Activated CD4-positive, alpha-beta T cell treated with anti-CD3 and anti-CD28 coated beads for 1 hour (primary cell): ENCODE measurements around the gene STIM1.
"Not testable (repeated sequence)": the region's sequence is repeated elsewhere in the genome, so short reads cannot be mapped to it uniquely, and the experiment has no call there.

Experiments used
- DNase-seq: peaks from one replicate; pipeline ENCODE4 v3.0.0-alpha.2; 2020

STIM1 gene

DNA sequence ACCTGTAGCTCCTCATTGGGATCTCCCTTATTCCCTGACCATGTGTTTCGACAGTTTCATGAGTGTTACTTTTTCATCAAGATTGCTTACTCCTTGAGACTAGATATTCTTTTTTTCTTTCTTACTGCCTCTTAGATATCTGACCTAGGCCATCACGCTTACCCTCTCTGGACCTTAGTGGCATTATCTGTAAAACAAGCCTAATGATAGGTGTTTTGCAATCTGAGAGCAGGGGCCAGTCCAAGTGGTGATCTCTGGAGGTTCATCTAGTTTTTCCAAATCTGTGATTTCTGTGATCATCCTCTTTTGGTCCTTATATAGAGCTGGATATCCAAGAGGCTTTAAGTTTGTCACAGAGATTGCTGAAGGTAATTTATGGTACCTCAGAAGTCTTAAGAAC, 34.5 kb downstream of the STIM1 start:
- no peak for DNase-seq

DNA sequence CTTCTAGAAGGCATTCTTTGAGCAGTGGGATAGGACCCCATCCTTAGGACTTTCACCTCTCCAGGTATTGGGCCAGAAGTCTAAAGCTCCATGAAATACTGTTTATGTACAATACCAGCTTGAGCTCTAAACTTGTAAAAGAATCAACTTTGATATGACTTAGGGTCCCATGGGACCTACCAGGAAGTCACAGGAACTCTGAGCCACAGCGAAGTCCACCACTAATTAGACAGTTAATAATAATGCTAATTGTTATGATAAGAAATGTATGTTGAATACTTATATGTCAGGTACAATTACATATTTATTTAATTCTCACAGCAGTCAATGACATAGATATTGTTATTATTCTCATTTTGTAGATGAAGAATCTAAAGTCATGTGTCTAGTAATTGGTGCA, 35.3 kb downstream of the STIM1 start:
- no peak for DNase-seq

DNA sequence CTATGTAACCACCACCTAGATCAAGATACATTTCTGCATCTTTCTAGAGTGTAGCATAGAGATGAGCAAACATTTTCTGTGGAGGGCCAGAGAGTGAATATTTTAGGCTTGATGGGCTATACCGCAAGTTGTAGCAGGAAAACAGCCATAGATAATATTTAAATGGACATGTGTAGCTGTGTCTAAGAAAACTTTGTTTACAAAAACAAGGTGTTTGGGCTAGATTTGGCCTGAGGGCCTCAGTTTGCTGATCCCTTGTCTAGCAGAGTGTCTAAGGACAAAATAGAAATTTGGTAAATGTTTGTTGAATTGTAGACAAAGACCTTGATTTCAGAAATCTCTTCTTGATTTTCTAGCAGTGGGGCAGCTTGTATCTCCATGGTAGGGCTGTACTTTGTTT, 36.3 kb downstream of the STIM1 start:
- DNase-seq: no peak

DNA sequence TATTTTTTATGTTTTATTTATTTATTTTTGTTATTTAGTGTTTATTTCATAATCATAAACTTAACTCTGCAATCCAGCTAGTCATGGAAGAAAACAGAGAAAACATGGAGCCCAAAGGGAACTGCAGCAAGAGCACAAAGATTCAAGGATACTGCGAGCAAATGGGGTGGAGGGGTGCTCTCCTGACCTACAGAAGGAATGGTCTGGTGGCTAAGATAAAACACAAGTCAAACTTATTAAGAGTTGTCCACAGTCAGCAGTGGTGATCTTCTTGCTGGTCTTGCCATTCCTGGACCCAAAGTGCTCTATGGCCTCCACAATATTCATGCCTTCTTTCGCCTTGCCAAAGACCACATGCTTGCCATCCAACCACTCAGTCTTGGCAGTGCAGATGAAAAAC, 36.7 kb downstream of the STIM1 start:
- no peak for DNase-seq

DNA sequence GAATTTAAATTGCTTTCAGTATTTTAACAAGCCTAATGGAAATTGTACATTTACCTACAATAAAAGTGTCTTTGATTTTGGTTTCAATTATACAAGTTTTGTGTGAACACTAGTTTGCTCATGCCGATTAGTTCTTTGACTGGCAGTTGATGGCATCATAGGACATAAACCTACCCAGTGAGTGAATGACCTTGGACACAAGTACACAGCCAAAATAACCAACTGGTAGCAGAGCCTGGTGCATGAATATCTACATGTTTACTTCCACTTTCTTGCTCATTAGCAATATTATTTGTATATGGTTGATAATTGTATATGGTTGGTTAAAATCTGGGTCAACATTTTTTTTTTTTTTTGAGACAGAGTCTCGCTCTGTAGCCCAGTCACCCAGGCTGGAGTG, 37.8 kb downstream of the STIM1 start:
- no peak for DNase-seq

DNA sequence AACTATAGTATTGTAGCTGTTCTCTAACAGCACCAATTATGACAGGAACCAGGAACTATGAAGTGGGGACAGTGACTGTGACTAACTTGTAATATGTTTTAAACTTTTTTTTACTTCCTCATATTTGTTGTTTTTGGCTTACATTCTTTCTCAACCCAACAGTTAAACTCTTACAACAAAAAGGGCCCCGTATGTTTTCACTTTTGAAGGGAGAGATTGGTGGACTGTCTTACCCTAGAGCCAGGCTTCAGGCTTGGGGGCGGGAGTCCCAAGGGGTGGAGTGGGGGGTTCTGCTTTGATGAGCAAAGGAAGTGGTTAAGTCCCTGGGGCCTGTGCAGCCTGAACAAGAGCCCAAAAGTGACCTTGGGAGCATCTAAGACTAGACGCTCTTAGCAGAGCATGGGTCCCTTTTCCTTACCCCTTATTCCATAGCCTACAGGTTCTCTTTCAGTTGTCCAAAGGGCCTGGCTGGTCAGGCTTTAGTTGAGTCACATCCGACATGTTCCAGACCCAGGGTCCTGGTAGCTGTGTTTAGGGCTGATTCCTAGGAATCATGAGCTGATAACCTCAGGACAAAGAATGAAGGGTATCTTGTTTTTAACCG, 38.8 kb downstream of the STIM1 start:
- no peak for DNase-seq

DNA sequence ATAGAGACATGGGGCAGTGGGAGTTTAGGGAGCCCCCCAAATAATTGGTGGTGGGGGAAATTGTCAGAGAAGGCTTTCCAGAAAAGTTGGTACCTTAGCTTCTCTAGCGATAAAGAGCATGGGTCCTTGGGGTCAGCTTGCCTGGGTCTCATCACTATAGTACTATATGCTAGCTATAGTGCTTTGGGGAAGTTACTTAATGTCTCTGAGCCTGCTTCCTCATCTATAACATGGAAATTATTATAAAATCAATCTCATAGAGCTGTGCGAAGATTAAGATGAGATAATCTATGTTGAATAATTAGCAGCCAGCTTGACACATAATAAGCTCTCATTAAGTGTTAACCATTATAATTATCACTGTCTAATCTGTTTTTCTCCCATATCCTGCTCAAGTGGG, 41.2 kb downstream of the STIM1 start:
- no peak for DNase-seq

DNA sequence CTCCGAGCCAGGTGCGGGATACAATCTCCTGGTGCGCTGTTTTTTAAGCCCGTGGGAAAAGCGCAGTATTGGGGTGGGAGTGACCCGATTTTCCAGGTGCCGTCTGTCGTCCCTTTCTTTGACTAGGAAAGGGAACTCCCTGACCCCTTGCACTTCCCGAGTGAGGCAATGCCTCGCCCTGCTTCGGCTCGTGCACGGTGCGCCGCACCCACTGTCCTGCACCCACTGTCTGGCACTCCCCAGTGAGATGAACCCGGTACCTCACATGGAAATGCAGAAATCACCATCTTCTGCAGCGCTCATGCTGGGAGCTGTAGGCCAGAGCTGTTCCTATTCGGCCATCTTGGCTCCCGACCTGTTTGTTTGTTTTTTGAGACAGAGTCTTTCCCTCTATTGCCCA, 44.8 kb downstream of the STIM1 start:
- not testable (repeated sequence) for DNase-seq

DNA sequence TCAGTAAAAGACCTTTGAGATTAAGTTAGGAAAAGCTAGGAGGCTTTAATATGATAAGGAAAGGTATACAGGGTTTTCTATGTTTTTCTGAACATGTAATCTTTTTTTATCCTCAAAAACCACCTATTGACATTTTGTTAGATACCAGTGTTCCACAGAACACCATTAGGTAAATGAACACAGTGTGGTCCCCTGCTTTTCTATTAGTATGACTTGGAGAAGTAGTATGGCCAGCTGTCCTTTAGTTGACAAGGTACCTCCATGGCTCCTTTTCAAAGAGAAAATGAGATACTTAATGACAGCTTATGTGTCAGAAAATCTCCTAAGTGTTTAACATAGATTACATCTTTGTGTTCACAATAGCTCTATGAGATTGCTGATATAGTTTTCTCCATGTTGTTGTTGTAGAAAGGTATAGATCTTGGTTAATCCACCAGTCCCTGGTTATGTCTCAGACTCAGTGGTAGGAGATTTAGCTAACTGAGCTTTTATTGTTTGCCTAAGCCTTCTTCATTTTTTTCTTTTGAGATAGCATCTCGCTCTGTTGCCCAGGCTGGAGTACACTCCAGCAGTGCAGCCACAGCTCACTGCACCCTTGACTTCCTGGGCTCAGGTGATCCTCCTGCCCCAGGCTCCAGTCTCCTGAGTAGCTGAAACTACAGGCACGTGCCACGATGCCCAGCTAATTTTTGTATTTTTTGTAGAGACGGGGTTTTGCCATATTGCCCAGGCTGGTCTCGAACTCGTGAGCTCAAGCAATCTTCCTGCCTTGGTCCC, 46.0 kb downstream of the STIM1 start:
- no peak for DNase-seq

DNA sequence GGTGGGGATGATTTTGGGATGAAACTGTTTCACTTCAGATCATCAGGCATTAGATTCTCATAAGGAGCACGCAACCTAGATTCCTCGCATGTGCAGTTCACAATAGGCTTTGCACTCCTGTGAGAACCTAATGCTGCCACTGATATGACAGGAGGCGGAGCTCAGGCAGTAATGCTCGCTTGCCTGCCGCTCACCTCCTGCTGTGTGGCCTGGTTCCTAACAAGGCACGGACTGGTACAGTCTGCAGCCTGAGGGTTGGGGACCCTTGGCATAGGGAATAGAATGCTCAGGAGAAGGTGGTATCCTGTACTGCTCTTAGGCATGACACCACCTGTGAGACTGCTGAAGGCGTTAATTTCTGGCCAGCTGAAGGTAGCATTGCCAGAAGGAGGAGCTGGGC, 47.0 kb downstream of the STIM1 start:
- DNase-seq: no peak

DNA sequence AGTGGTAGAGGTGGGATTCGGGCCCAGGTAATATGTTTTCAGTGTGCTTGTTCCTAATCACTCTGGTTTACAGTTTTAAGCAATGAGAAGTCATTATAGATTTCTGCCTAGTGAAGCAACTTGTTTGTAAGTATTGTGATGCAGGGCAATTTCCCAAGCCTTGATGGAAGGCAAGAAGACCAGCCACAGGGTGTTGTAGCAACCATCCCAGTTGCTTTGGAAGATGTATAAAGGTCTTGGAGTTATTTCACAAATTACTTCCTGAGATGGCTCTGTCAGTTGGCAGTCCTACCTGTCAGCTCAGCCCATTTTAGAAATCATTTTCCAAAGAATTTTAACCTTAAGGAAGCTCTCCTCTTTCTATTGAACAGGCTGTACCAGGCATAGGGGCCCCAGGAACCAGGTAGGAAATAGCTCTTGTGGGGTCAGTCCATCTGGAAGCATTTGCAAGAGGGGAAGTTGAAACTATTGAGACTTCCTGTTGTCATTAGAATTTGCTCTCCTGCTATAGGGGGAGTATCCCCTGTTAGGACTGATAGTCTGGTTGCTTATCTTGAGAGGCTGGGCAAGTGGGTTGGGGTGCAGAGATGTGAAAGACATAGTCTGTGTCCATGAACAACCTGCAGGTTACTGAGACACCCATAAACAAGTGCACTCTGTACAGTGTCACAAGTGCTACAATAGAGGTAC, 47.9 kb downstream of the STIM1 start:
- DNase-seq: no peak

DNA sequence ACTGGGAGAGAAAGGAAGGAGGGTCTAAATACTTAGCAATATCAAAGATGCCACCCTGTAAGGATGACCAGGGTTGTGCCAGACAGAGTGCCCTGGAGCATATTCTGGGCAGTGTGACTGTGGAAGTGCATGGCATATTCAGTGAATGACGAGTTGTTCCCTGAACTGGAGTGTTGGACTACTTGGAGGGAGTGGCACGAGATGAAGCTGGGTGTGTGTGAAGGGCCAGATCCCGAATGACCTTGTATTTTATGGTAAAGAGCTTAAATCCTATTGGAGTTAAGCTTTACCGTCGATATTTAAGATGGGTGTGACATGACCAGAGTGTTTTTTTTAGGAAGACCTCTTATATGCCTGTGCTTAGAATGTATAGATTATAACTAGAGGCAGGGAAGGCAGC, 48.8 kb downstream of the STIM1 start:
- DNase-seq: no peak

DNA sequence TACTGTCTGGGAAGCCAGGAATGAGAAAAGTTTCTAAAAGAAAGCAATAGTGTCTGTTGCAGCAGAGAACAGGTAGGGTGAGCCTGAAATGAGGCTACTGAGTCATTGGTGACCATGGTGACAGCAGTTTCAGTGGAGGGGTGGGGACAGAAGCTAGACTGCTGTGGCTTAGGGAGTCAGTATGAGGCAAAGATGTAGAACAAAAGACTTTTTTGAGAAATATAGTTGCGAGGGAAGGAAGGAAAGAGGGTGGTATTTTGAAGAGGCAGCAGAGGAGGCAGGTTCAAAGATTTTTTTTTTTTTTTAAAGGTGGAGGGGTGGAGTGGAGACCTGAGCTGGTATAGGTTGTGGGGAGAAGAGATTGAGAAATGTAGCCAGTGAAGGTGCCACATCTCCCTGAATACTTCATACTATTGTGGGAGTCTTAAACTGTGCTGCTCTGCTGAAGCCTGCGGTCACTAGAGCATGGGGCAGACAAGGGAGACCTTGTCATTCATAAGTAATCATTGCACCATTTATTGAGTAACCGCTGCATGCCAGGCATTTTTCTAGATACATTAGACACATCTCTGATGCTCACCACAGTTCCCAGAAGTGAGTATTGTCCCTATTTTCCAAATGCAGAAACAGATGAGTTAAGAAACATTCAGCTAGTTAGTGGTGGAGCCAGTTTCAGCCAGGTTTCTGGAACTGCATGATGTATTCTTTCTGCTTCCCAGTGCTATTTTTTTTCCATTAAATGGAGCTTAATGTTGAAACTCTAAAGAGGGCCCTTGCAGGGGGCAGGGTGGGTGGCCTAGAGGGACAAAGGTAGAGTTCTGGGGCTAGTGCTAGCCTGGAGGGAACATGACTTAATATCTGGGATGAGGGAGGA, 49.9 kb downstream of the STIM1 start:
- DNase-seq: peak; percentile 45

DNA sequence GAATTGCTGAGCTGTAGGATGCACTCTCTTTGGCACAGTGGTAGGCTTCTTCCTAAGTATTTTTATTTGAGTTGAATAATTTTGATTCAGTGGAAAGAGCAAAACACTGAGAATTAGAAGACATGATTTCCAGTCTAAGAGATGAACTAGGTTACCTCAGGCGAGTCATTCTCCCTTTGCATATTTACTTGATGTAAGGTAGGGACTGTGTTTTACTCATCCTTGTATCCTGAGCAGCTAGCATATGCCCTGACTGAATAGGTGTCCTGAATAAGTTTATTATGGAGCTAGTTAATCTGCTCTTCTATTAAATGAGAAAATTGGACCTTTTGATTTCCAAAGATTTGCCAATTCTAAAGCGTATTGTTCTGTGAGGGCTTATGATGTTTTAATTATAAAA, 50.7 kb downstream of the STIM1 start:
- no peak for DNase-seq

DNA sequence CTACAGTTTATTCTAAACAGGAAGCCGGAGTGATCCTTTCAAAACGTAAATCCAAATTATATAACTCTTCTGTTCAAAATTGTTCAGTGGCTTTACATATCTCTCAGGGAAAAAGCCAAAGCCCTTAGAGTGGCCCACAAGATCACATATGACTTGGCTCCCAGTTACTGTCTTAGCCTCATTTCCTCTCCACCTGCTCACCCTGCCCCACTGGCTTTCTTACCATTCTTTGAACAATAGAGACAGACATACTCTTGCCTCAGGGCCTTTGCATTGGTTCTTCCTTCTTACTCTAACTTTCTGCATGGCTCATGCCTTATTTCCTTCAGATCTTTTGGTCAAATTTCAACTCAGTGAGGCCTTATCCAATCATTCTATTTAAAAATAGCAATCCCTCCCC, 52.1 kb downstream of the STIM1 start:
- no peak for DNase-seq

DNA sequence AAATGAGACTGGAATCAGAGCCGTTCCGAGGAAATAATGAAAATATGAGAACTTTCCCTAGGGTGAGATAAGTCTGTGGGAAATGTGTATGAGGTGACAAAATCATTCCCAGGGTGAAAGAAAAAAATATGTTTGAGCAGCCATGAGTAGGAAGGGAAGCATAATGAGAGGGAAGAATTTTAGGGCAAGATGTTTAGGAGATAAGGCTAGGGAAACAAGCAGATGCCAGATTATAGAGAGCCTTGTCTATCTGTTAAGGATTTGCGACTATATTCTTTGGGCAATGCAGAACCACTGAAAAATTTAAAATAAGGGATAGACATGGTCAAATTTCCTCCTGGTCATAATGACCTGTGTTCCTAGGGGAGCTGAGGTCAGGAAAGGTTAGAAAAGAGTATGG, 54.4 kb downstream of the STIM1 start:
- no peak for DNase-seq

DNA sequence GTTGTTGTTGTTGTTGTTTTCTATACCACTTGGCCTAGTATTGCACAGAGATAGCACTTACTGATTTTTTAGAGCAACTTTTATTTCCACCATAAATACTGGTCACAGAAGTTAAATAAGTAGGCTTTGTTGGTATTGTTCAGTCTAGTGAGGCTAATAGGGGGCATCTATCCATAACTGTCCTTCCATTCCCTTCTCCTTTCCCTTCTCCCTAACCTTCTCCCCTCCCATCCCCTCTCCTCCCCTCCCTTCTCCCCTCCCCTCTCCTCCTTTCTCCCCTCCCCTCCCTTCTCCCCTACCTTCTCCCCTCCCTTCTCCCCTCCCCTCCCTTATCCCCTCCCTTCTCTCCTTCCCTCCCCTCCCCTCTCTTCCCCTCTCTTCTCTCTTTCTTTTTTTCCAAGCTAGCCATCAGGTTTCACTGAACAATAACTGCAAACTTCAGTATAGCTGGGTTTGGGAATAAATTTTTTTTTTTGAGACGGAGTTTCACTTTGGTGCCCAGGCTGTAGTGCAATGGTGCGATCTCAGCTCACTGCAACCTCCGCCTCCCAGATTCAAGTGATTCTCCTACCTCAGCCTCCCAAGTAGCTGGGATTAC, 56.5 kb downstream of the STIM1 start:
- no peak for DNase-seq

DNA sequence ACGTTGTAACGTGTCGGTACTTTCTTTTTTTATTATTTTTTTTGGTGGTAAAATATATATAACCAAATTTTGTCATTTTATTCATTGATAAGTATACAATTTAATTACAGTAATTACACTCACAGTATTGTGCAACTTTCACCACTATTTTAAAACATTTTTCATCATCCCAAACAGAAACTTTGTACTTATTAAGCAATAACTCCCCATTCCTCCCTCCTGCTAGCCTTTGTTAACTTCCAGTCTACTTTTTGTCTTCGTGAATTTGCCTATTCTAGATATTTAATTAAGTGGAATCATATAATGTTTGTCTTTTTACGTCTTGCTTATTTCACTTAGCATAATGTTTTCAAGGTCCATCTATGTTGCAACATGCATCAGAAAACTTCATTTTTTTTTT, 58.5 kb downstream of the STIM1 start:
- DNase-seq: no peak

DNA sequence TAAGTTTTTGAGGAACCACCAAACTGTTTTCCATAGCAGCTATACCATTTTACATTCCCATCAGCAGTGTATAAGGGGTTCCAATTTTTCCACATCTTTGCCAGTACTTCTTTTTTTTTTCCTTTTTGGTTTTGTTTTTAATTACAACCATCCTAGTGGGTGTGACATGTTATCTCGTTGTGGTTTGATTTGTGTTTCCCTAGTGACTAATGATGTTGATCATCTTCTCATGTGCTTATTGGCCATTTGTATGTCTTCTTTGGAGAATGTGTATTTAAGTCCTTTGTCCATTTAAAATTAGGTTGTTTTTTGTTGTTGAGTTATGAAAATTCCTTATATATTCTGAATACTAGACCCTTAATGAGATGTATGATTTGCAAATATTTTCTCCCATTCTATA, 59.3 kb downstream of the STIM1 start:
- no peak for DNase-seq

DNA sequence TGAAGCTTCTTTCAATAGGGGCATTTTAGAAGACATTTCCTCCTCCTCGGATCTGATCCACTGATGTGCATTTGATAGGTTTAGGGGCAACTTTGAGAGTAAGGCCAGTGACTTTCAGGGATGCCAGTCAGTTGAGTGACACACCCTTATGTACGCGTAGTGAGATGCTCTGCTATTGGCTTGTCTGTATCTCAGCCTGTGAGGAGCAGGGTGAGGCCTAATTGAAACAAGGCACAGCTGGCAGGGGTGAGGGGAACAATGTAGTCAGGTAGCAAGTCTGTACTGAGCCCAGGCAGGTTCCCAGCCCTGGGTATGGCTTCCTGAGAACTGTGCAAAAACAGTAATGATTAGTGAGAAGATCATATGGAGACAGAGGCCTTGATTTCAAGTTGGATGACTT, 61.5 kb downstream of the STIM1 start:
- no peak for DNase-seq

DNA sequence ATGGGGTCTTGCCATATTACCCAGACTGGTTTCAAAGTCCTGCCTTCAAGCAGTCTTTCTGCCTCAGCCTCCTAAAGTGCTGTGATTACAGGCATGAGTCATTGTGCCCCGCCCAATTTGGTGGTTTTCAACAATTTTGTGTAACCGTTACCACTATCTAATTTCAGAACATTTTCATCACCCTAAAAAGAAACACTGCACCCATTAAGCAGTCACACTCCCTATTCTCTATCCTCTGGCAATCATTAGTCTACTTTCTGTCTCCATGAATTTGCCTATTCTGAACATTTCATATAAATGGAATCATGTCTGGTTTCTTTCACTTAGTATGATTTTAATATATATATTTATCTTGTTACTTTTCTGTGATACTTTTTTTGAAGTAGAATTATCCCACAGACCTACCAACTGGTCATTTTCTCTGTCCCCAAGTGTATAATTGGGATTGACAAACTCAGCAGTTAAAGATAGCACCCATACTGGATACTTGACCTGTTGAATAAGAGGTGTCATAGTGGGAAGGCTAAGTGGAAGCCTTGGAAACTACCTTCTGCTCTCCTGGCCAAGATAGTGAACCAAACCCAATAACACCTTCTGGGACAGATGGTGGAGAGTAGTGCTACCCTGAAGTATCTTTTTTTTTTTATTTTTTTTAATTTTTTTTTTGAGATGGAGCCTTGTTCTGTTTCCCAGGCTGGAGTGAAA, 64.8 kb downstream of the STIM1 start:
- DNase-seq: peak; percentile 51

DNA sequence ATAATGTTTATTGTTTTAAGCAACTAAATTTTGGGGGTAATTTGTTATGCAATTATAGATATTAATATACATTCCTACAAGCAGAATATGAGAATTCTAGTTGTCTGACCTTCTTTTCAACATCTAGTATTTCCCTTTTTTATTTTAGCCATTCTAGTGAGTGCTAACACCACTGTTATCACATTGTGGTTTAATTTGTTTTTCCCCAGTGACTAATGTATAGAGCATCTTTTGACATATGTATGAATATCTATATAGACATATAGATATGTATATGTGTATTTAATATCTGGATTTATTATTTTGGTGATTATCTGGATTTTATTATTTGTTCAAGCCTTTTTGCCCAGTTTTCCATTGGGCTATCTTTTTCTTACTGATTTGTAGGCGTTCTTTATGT, 66.6 kb downstream of the STIM1 start:
- no peak for DNase-seq
